Activated naive CD4-positive, alpha-beta T cell treated with anti-CD3 and anti-CD28 coated beads, Interleukin-2, amount 50 U/mL, for 16 hours (primary cell): Measurements from ENCODE around the gene B3GNT7.
"Not testable (repeated sequence)": the region's sequence is repeated elsewhere in the genome, so short reads cannot be mapped to it uniquely, and the experiment has no call there.

ENCODE experiments used
- DNase-seq: peaks from one replicate; pipeline ENCODE4 v3.0.0-alpha.2; 2020

Gene B3GNT7

GRCh38 chr2:231386446-231386845 is 9.1 kb upstream of the B3GNT7 start:
- DNase-seq: no peak

- DNase-seq: no peak
Measured at GRCh38 chr2:231387904-231388724, 7.4 kb upstream of the B3GNT7 start.

DNA sequence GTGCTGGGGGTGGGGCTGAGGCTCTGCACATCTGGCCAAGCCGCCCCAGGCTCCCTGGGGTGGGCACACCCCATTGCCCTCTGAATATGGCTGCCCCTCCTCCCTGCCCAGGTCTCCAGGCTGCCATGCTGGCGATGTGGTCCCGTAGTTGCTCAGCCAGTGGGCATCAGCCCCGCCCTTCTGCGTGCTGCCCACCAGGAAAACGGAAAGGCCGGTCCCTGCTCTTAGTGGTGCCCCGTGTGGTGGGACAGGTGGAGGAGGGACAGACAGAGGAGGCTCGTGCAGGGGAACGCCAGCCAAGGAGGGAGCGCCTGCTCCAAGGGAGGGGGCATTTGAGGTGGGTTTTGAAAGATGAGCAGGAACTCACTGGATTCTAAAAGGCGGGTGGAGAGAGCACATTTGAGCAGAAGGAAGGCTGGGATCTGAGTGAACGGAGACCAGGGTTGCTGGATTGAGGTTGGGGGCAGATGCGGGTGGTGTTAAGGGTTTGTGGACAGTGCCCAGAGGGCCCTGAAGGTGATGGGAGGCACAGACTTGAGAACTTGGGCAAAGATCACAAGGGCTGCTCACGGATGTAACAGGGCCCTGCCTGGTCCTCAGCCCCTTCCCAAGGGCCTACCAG is 6.7 kb upstream of the B3GNT7 start:
- DNase-seq: no peak

GRCh38 chr2:231390667-231391066 is 4.8 kb upstream of the B3GNT7 start:
- no peak for DNase-seq

DNA sequence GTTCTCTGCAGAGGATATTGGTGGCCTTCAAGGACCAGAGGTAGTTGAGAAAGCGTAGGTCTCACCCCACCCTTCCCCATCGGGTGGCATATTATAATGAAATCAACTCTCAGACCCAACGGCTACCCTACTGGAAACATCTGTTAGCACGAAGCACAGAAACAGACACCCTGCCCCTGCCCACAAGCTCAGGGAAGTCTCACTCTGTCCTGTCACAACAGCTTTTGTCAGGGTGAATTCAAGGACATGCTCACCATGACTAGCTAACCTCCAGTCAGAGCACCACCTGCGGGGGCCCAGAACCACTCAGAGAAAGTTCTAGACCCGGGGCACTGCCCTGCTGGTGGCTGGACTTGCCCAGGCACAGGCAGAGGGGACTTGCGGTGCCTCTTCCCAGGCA is 3.5 kb upstream of the B3GNT7 start:
- DNase-seq: no peak

- DNase-seq: no peak
Measured at GRCh38 chr2:231392431-231393148, 2.9 kb upstream of the B3GNT7 start.

DNA sequence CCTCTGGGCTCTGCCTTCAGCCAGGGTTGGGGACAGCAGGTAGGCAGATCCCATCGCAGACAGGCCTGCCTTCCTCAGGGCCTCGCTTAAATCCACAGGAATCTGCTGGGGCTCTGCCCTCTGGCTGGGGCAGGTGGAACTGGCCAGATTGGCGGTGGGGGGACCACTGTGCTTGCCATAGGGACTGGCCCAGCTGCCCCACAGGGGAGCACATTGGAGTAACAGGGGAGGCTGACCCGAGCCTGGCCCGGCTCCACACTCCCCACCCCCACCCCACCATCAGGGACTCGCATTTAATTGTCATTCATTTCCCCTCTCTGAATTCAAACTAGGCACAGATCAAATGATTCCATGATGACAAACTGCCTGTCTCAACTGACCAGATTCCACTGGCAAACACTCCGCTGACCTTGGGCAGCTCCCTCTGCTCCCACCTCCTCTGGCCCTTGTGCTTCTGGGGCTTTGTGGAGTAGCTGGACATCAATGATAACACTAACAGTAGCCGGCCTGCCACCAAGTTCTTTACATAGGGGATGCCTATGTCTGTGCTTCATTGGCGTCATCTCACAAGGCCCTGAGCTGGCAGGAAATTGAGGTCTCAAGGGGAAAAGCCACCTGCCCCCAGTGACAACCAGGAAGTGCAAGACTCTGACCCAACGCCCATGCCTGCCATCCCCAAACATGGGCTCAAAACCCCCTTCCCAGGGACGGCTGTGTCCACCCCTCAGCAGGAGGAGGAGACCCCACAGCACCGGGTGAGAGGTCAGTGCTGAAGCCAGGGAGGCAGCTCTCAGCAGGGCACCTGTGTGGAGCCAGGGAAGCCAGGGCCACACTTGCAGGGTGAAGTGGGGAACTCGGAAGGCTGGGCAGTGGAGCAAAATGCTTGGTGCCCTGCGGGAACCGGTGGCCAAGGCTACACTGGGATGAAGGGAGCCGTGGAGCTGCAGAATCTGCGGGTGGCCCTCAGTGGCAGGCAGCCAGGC is 2.1 kb upstream of the B3GNT7 start:
- DNase-seq: no peak

- DNase-seq: no peak
Measured at GRCh38 chr2:231394211-231395141, 1.0 kb upstream of the B3GNT7 start.

GRCh38 chr2:231396058-231396821 is 730 bp downstream of the B3GNT7 start:
- no peak for DNase-seq

- DNase-seq: no peak
Measured at GRCh38 chr2:231397011-231397927, 1.8 kb downstream of the B3GNT7 start.

- no peak for DNase-seq
Measured at GRCh38 chr2:231397928-231398294, 2.4 kb downstream of the B3GNT7 start.

GRCh38 chr2:231398585-231398984 is 3.1 kb downstream of the B3GNT7 start:
- DNase-seq: no peak

DNA sequence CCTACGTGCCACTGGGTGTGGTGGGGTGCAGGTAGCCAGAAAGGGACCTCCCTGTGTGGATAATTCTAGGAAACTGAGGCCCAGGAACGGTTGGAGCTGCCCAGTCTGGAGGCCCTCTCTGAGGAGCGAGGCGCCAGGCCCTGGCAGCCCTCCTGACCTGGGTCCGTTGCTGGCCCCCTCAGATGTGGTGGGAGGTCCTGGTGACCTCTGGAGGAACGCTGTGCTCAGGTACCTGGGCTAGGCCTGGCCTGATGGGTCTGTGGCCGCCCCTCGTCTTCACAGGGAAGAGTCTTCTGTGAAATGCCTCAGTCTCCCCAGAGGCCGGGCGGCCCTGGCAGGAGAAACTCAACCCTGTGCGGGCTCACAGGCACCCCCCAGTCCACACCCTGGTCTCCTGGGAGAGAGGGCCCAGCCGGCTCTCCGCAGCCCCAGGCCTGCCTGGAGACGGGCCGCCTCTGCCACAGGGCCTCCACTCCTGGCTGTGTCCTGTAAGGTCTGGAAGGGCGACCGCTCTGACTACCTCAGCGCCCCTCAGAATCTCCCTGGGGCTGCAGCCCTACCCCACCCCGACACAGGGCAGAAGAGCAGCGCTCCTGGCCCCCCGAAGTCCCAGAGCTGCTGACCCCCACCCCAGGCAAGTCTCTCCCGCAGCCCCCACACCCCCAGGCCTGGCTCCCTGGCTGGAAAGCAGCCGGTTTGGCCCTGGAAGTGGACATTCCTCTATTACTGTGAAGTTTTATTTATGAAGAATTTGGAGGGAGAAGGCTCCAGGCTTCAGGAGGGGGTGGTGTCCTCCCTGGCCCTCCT is 3.7 kb downstream of the B3GNT7 start:
- no peak for DNase-seq

- DNase-seq: no peak
Measured at GRCh38 chr2:231399853-231400680, 4.6 kb downstream of the B3GNT7 start.

GRCh38 chr2:231400681-231401080 is 5.2 kb downstream of the B3GNT7 start:
- DNase-seq: not testable (repeated sequence)

- DNase-seq: not testable (repeated sequence)
Measured at GRCh38 chr2:231401101-231401500, 5.6 kb downstream of the B3GNT7 start.

DNA sequence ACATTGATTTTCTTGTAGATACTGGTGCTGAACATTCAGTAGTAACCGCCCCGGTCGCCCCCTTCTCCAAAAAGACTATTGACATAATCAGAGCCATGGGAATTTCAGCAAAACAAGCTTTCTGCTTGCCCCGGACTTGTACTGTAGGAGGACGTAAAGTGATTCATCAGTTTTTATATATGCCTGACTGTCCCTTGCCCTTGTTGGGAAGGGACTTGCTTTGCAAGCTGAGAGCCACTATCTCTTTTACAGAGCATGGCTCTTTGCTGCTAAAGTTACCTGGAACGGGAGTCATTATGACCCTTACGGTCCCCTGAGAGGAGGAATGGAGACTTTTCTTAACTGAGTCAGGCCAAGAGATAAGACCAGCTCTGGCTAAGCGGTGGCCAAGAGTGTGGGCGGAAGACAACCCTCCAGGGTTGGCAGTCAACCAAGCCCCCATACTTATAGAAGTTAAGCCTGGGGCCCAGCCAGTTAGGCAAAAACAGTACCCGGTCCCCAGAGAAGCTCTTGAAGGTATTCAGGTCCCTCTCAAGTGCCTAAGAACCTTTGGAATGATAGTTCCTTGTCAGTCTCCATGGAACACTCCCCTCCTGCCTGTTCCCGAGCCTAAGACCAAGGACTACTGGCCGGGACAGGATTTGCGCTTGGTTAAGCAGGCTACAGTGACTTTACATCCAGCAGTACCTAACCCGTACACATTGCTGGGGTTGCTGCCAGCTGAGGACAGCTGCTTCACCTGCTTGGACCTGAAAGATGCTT is 8.1 kb downstream of the B3GNT7 start:
- DNase-seq: not testable (repeated sequence)
